ENCODE results near the gene NACAD. TPM values are rescaled to one million over a fixed set of nuclear protein-coding genes. Genes with fewer than 3 reads are reported as not detected.

NACAD gene
- total RNA-seq, 2 donors from 2014 or later, result 10.8 to 11.1 TPM

DNA sequence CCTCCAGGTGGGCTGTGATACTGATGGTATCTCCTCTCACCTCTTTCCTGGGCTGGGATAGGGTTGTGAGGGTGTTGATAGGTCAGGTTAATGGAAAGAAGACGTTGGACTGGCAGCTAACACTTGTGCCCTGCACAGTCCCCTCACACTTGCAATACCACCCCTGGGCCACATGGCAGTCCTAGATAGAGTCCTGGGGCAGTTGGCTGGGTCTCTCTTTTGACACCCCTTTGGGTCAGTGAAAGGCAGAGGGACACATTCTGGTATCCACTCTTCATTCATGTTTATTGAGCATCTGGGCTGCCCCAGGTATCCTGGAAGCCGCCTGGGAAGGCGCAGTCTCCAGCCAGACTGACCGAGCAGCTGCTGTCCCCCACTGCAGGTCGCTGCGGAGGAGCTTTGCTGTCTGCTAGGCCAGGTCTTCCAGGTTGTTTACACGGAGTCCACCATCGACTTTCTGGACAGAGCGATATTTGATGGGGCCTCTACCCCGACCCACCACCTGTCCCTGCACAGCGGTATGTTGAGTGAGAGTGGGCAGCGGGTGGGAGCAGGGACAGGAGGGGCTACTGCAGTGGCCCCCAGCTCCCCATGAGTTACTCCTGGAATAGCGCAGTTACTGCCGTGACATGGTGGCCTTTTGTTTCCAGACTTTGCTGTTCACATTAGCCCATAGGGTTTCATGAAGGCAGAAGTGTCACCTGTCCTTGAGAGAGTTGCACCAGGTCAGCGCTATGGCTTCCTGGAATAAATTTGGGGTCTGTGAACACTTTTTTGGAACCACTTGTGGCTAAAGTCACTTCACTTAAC lies 19.1 kb downstream of the NACAD start:
- H3K9me3 ChIP-seq, result no peaks in the 10 kb centered on the region
- peaks cover 53% of the 10 kb centered on the region for H3K36me3 ChIP-seq
- H3K4me3 ChIP-seq, result no peak overlapping the region
- ATAC-seq (ENCODE audit: insufficient number of reproducible peaks, low FRiP score, low read depth) (no peak), DNase-seq (ENCODE audit: low spot score) (no peak)
- H3K27ac ChIP-seq, result no peak overlapping the region
- TF ChIP-seq, protein P1, sequence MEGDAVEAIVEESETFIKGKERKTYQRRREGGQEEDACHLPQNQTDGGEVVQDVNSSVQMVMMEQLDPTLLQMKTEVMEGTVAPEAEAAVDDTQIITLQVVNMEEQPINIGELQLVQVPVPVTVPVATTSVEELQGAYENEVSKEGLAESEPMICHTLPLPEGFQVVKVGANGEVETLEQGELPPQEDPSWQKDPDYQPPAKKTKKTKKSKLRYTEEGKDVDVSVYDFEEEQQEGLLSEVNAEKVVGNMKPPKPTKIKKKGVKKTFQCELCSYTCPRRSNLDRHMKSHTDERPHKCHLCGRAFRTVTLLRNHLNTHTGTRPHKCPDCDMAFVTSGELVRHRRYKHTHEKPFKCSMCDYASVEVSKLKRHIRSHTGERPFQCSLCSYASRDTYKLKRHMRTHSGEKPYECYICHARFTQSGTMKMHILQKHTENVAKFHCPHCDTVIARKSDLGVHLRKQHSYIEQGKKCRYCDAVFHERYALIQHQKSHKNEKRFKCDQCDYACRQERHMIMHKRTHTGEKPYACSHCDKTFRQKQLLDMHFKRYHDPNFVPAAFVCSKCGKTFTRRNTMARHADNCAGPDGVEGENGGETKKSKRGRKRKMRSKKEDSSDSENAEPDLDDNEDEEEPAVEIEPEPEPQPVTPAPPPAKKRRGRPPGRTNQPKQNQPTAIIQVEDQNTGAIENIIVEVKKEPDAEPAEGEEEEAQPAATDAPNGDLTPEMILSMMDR (IDR thresholded peaks at IDR 0.05), result no peak
- no peaks in the 10 kb centered on the region for H3K27me3 ChIP-seq (replicated peaks; ENCODE audit: insufficient read depth)
- H3K4me1 ChIP-seq (ENCODE audit: control insufficient read depth in 1 of 2, low read depth in 2 of 2), result no peaks in the 10 kb centered on the region

DNA sequence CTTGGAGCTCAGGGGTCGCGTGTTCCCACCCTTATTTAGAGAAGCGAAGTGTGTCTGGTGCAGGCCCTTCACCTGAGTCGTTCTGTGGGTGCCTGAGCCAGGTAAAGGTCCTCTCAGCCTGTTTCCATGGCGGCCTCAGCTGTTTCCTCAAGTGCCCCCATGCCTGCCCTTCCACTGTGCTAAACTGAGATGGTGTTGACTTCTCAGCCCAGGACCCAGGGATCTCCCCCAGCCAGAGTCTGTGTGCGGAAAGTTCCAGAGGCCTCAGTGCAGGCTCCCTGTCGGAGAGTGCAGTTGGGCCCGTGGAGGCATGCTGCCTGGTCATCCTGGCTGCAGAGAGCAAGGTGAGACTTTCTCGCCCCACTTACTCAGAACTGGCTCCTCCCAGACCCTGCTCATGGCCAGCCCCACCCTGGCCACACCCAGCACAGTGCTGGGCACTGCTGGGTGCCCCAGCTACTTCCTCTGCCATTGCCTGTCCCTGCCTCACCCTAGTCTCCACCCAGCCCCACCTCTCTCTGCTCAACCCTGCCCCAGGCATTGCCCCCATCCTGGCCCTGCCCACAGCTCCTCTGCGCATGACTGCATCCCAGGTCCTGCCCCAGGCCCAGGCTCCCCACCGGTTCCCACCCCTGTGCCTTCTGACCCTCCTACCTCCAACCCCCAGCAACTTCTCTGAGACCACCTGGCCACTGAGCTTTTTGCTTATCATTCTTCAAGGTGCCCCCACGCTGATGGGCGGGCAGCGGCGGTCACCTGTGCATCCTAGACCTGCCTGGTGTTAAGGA lies 20.3 kb downstream of the NACAD start:
- no peak for DNase-seq (ENCODE audit: low spot score)

DNA sequence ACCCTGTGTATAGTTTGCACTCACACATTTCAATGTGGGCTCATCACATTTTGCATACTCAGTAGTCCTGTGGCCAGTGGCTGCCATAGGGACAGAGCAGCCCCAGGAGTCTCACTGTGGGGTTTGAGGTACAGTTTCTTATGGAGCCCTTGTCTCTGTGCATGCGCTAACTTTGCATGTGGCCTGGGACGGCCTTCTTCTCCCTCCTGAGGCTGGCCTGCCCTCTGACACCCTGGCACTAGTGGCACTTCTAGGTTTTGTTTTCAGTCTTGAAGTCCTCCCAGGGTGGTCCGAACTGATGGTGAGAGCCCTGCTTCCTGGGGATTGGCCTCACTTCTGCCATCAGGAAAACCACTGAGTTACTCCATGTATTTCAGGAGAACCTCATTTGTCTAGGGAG lies 21.2 kb downstream of the NACAD start:
- H3K4me1 ChIP-seq (ENCODE audit: control insufficient read depth in 1 of 2, low read depth in 2 of 2), result no peaks in the 10 kb centered on the region
- H3K9me3 ChIP-seq, result no peaks in the 10 kb centered on the region
- no peak overlapping the region for H3K27ac ChIP-seq
- peaks cover 48% of the 10 kb centered on the region for H3K36me3 ChIP-seq
- ATAC-seq (ENCODE audit: insufficient number of reproducible peaks, low FRiP score, low read depth) (no peak), DNase-seq (ENCODE audit: low spot score) (no peak)
- TF ChIP-seq, protein P1 (IDR thresholded peaks at IDR 0.05), result no peak
- H3K4me3 ChIP-seq, result no peak overlapping the region
- no peaks in the 10 kb centered on the region for H3K27me3 ChIP-seq (replicated peaks; ENCODE audit: insufficient read depth)

More for the DNA sequence above, 20.3 kb downstream of the NACAD start:
- Histone ChIP-seq H3K9me3 (no peaks in the 10 kb centered on the region), H3K4me1 (ENCODE audit: control insufficient read depth in 1 of 2, low read depth in 2 of 2) (no peaks in the 10 kb centered on the region), H3K4me3 (no peak overlapping the region), H3K27me3 (replicated peaks; ENCODE audit: insufficient read depth) (no peaks in the 10 kb centered on the region), H3K36me3 (peaks cover 52% of the 10 kb centered on the region), H3K27ac (no peak overlapping the region)
- ATAC-seq (ENCODE audit: insufficient number of reproducible peaks, low FRiP score, low read depth), result no peak
- TF ChIP-seq, protein P1 (IDR thresholded peaks at IDR 0.05), result no peak

DNA sequence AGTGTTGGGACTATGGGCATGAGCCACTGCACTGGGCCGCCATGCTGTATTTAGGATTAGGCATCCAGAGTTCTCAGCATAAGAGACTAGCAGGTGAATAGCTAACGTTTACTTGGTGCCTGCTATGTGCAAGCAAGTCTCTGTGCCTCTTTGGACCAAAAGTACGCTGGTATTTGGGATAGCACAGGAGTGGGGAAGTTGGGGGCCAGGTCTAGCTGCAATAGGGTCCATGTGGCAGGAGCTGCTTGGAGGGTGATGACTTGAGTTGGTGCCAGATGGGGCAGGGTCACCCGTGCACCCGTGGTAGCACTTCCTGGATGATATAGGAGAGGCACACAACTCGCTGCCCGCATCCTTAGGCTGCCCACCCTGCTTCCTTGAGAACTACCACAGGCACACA lies 22.4 kb downstream of the NACAD start:
- Histone ChIP-seq H3K27me3 (replicated peaks; ENCODE audit: insufficient read depth) (no peaks in the 10 kb centered on the region), H3K36me3 (peaks cover 40% of the 10 kb centered on the region), H3K9me3 (no peaks in the 10 kb centered on the region), H3K27ac (no peak overlapping the region), H3K4me1 (ENCODE audit: control insufficient read depth in 1 of 2, low read depth in 2 of 2) (no peaks in the 10 kb centered on the region), H3K4me3 (no peak overlapping the region)
- DNase-seq (ENCODE audit: low spot score) (no peak), ATAC-seq (ENCODE audit: insufficient number of reproducible peaks, low FRiP score, low read depth) (no peak)
- TF ChIP-seq, protein P1 (IDR thresholded peaks at IDR 0.05), result no peak

All from thoracic aorta (tissue), 2 donors.